Gastrocnemius medialis (tissue), 4 donors: ENCODE measurements around the gene RAB6B. TPM values are rescaled to one million over a fixed set of nuclear protein-coding genes. Genes with fewer than 3 reads are reported as not detected.

Experiments used
- ATAC-seq, 2 donors: fragments of 150-250 bp; one replicate each; pipeline ENCODE4 v1.9.1; 2016
- DNase-seq, 2 donors: peaks; one replicate each; pipeline ENCODE4 v3.0.0-alpha.2; 2019
- H3K27ac ChIP-seq, 4 donors: fragments of 200-600 bp; sonication (generic); 1 replicate in 1 of 4; 2 replicates in 3 of 4; pipeline ENCODE4 v1.5.1; 2016 to 2018; ENCODE audit warnings: mild to moderate bottlenecking in 2 of 4, moderate library complexity in 1 of 4
- H3K27me3 ChIP-seq, 3 donors: fragments of 200-600 bp; sonication (generic) in 2 of 3; 1 replicate in 1 of 3; 2 replicates in 2 of 3; pipeline versions ENCODE4 v1.5.1 to v1.6.0; 2016 to 2019; ENCODE audit warnings: mild to moderate bottlenecking in 1 of 3, moderate library complexity in 1 of 3
- H3K36me3 ChIP-seq, 2 donors: fragments of 200-600 bp; sonication (generic) in 1 of 2; one replicate each; pipeline ENCODE4 v1.5.1; 2017 to 2018
- H3K4me1 ChIP-seq, 2 donors: fragments of 200-600 bp; sonication (generic) in 1 of 2; one replicate each; pipeline ENCODE4 v1.5.1; 2016 to 2017; ENCODE audit warnings: mild to moderate bottlenecking in 2 of 2
- H3K4me3 ChIP-seq, 4 donors: fragments of 200-600 bp; sonication (generic) in 3 of 4; 1 replicate in 1 of 4; 2 replicates in 3 of 4; pipeline ENCODE4 v1.5.1; 2016 to 2019; ENCODE audit warnings: mild to moderate bottlenecking in 2 of 4
- H3K9me3 ChIP-seq, 3 donors: fragments of 200-600 bp; sonication (generic) in 2 of 3; 1 replicate in 1 of 3; 2 replicates in 2 of 3; pipeline ENCODE4 v1.5.1; 2016 to 2019
- CTCF ChIP-seq, 5 experiments: fragments of 450-650 bp in 3 of 5; fragments of 200-600 bp in 2 of 5; sonication (generic) in 2 of 5; IDR thresholded peaks in 4 of 5; conservative IDR thresholded peaks in 1 of 5; 1 replicate in 4 of 5; 2 replicates in 1 of 5; pipeline ENCODE4 v1.5.1; 2016 to 2019; ENCODE audit warnings: antibody characterized with exemption in 5 of 5, mild to moderate bottlenecking in 3 of 5, moderate library complexity in 3 of 5
- POLR2A ChIP-seq, 2 donors: fragments of 450-650 bp; IDR thresholded peaks; one replicate each; pipeline ENCODE4 v1.6.1; 2017; ENCODE audit warnings: antibody characterized with exemption in 2 of 2, mild to moderate bottlenecking in 2 of 2, moderate library complexity in 2 of 2
- in situ Hi-C, 4 donors: fragments of 200-750 bp; cut with MboI; loops; one replicate each; pipeline versions ENCODE4 v1.15.0 to v1.8.0; 2017; ENCODE audit warnings: low sequenced_read_pairs in 4 of 4
- intact Hi-C: fragments of 100-400 bp; cut with DNase I; formaldehyde crosslinking; loops from one replicate; pipeline ENCODE4 v1.15.1; 2023; ENCODE audit warnings: low total_unique reads
- total RNA-seq, 4 donors: library from RNA; depleted of rRNA; stranded (reverse); fragments of >200 nt; gene quantifications; one replicate each; pipeline versions ENCODE4 v1.1.0 to v1.2.3, GENCODE V29; 2016

RAB6B gene
- total RNA-seq, 4 donors from 2014 or later, result 0.31 to 1.1 (median 0.72) TPM

GRCh38 chr3:133878518-133878917 is 17.2 kb downstream of the RAB6B start:
- H3K27me3 ChIP-seq, result no peaks in the 10 kb centered on the region
- no peaks in the 10 kb centered on the region for H3K9me3 ChIP-seq

GRCh38 chr3:133877221-133877620 is 18.5 kb downstream of the RAB6B start:
- H3K36me3 ChIP-seq, result no peaks in the 10 kb centered on the region
- DNase-seq (no peak), ATAC-seq (no peak)
- H3K4me3 ChIP-seq, result no peak overlapping the region
- no peak overlapping the region for H3K27ac ChIP-seq
- intact Hi-C loops, result no loop called here
- in situ Hi-C loops, result no loop called here
- TF ChIP-seq POLR2A (IDR thresholded peaks at IDR 0.05) (no peak), CTCF (IDR thresholded peaks at IDR 0.05 in 4 of 5, conservative IDR thresholded peaks at IDR 0.05 in 1 of 5) (no peak)
- H3K4me1 ChIP-seq, result no peaks in the 10 kb centered on the region
- H3K9me3 ChIP-seq, result no peaks in the 10 kb centered on the region
- no peaks in the 10 kb centered on the region for H3K27me3 ChIP-seq

More at GRCh38 chr3:133878518-133878917, 17.2 kb downstream of the RAB6B start:
- Histone ChIP-seq H3K27ac (no peak overlapping the region), H3K4me1 (no peaks in the 10 kb centered on the region), H3K4me3 (no peak overlapping the region), H3K36me3 (no peaks in the 10 kb centered on the region)
- ATAC-seq (no peak), DNase-seq (no peak)
- intact Hi-C loops, result no loop called here
- in situ Hi-C loops, result no loop called here
- no peak for TF ChIP-seq POLR2A (IDR thresholded peaks at IDR 0.05)
- TF ChIP-seq CTCF (IDR thresholded peaks at IDR 0.05 in 4 of 5, conservative IDR thresholded peaks at IDR 0.05 in 1 of 5), result no peak

GRCh38 chr3:133874761-133875438 is 20.8 kb downstream of the RAB6B start:
- DNase-seq (no peak), ATAC-seq (no peak)
- in situ Hi-C loops, result no loop called here
- intact Hi-C loops, result no loop called here
- no peak overlapping the region for H3K4me3 ChIP-seq
- no peak overlapping the region for H3K27ac ChIP-seq
- H3K27me3 ChIP-seq, result no peaks in the 10 kb centered on the region
- no peaks in the 10 kb centered on the region for H3K36me3 ChIP-seq
- TF ChIP-seq POLR2A (IDR thresholded peaks at IDR 0.05) (no peak), CTCF (IDR thresholded peaks at IDR 0.05 in 4 of 5, conservative IDR thresholded peaks at IDR 0.05 in 1 of 5) (no peak)
- H3K4me1 ChIP-seq, result no peaks in the 10 kb centered on the region
- H3K9me3 ChIP-seq, result no peaks in the 10 kb centered on the region

GRCh38 chr3:133874344-133874743 is 21.3 kb downstream of the RAB6B start:
- DNase-seq (no peak), ATAC-seq (no peak)
- TF ChIP-seq CTCF (IDR thresholded peaks at IDR 0.05 in 4 of 5, conservative IDR thresholded peaks at IDR 0.05 in 1 of 5) (no peak), POLR2A (IDR thresholded peaks at IDR 0.05) (no peak)
- Histone ChIP-seq H3K4me3 (no peak overlapping the region), H3K4me1 (no peaks in the 10 kb centered on the region), H3K9me3 (no peaks in the 10 kb centered on the region), H3K27ac (no peak overlapping the region), H3K36me3 (no peaks in the 10 kb centered on the region), H3K27me3 (no peaks in the 10 kb centered on the region)
- in situ Hi-C loops, result no loop called here
- intact Hi-C loops, result no loop called here

- Histone ChIP-seq H3K27me3 (no peaks in the 10 kb centered on the region), H3K4me1 (no peaks in the 10 kb centered on the region), H3K9me3 (no peaks in the 10 kb centered on the region), H3K27ac (no peak overlapping the region), H3K4me3 (no peak overlapping the region), H3K36me3 (no peaks in the 10 kb centered on the region)
- no peak for TF ChIP-seq POLR2A (IDR thresholded peaks at IDR 0.05)
- TF ChIP-seq CTCF (IDR thresholded peaks at IDR 0.05 in 4 of 5, conservative IDR thresholded peaks at IDR 0.05 in 1 of 5), result no peak
- in situ Hi-C loops, result no loop called here
- intact Hi-C loops, result no loop called here
- no peak for ATAC-seq
- DNase-seq, result no peak
Measured at GRCh38 chr3:133872781-133873180, 22.9 kb downstream of the RAB6B start.
